C4-2B (cell line): ENCODE measurements around the gene ABRACL.
A peak's percentile ranks its signal among the peaks of the same experiment; 100 is the strongest.

ENCODE experiments used
- H3K27ac ChIP-seq: fragments of 450-650 bp; 2 replicates; pipeline ENCODE4 v1.5.1; 2017
- ZFX ChIP-seq: fragments of 450-650 bp; IDR thresholded peaks from 2 replicates; pipeline ENCODE4 v1.6.1; 2017
- TF ChIP-seq, protein P1 (sequence below): fragments of 450-650 bp; conservative IDR thresholded peaks from 2 replicates; pipeline ENCODE4 v1.5.1; 2017; ENCODE audit warnings: mild to moderate bottlenecking

The ABRACL gene

DNA sequence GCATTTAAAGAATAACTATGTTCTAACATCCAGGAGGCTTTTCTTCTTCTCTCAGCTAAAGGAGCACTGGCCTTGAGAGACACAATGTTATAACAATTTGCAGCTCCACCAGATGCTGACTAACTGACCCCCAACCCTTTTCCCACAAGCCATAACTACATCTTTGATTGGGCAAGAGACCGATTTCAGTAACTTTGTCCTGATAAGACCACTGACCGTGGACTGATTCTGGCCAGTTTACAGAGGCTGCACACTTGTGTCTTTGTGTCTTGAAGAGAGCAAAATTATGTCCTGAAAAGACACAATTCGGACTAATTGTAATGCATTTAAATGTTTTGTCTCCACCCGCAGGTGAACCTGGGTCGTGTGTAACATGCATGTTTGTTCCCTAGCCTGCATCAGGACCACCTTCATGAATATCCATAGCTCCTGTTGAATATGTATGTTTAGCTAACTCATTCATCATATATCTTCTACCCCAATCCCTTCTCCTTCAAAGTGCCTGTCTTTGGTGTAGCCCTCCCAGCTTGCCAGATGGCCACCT, 22.3 kb downstream of the ABRACL start:
- TF ChIP-seq, protein P1, sequence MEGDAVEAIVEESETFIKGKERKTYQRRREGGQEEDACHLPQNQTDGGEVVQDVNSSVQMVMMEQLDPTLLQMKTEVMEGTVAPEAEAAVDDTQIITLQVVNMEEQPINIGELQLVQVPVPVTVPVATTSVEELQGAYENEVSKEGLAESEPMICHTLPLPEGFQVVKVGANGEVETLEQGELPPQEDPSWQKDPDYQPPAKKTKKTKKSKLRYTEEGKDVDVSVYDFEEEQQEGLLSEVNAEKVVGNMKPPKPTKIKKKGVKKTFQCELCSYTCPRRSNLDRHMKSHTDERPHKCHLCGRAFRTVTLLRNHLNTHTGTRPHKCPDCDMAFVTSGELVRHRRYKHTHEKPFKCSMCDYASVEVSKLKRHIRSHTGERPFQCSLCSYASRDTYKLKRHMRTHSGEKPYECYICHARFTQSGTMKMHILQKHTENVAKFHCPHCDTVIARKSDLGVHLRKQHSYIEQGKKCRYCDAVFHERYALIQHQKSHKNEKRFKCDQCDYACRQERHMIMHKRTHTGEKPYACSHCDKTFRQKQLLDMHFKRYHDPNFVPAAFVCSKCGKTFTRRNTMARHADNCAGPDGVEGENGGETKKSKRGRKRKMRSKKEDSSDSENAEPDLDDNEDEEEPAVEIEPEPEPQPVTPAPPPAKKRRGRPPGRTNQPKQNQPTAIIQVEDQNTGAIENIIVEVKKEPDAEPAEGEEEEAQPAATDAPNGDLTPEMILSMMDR = 0 out of 2 replicates have a peak, but pooled peaks have one; percentile 4
- TF ChIP-seq ZFX = no peak
- H3K27ac ChIP-seq = no peak overlapping the region

GRCh38 chr6:139051396-139052060, 23.0 kb downstream of the ABRACL start:
- no peak overlapping the region for H3K27ac ChIP-seq
- no peak for TF ChIP-seq ZFX
- TF ChIP-seq, protein P1 = no peak

GRCh38 chr6:139053382-139053781, 24.8 kb downstream of the ABRACL start:
- TF ChIP-seq, protein P1 = no peak
- TF ChIP-seq ZFX = no peak
- no peak overlapping the region for H3K27ac ChIP-seq

DNA sequence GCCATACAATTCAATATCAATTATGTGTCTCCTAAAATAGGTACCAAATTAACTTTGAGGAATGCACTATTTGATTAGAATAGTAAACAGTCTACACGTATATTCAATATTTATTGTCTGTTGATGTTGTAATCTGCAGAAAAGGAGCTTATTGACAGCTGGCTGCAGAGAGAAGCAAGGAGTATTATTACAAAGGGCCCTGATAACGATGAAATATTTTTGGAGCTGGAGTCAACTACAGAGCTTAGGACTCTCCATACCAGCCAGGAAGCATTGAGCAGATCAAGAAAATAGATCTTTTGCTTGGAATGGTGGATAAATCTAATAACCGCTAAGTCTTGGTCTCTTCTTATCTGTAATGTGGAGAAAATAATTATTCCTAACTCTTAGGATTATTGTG, 25.5 kb downstream of the ABRACL start:
- no peak overlapping the region for H3K27ac ChIP-seq
- TF ChIP-seq, protein P1 = no peak
- TF ChIP-seq ZFX = no peak

- H3K27ac ChIP-seq = no peak overlapping the region
- TF ChIP-seq, protein P1 = no peak
- no peak for TF ChIP-seq ZFX
Measured at GRCh38 chr6:139055709-139056108, 27.2 kb downstream of the ABRACL start.

GRCh38 chr6:139058029-139058428, 29.5 kb downstream of the ABRACL start:
- TF ChIP-seq, protein P1 = no peak
- no peak overlapping the region for H3K27ac ChIP-seq

GRCh38 chr6:139060332-139060731, 31.8 kb downstream of the ABRACL start:
- no peak overlapping the region for H3K27ac ChIP-seq
- no peak for TF ChIP-seq ZFX
- TF ChIP-seq, protein P1 = no peak
